KMS-11 (cell line): ENCODE results near the gene FOLR2.

ENCODE experiments used
- H2AFZ ChIP-seq: fragments of 200-600 bp; sonication (generic); 2 replicates; pipeline ENCODE4 v1.6.1; 2016; ENCODE audit warnings: antibody characterized with exemption, mixed run types, low read depth
- H3K27ac ChIP-seq: fragments of 200-600 bp; sonication (generic); 2 replicates; pipeline ENCODE4 v1.6.1; 2016; ENCODE audit warnings: mild to moderate bottlenecking, mixed run types
- H3K27me3 ChIP-seq: fragments of 200-600 bp; sonication (generic); 2 replicates; pipeline ENCODE4 v1.6.1; 2017; ENCODE audit warnings: mild to moderate bottlenecking, low read depth, mixed run types, moderate library complexity; ENCODE audit not compliant: insufficient read depth
- H3K36me3 ChIP-seq: fragments of 200-600 bp; sonication (generic); 2 replicates; pipeline ENCODE4 v1.6.1; 2017; ENCODE audit warnings: mild to moderate bottlenecking, mixed run types; ENCODE audit not compliant: insufficient read depth
- H3K4me1 ChIP-seq: fragments of 200-600 bp; sonication (generic); 2 replicates; pipeline ENCODE4 v1.6.1; 2016; ENCODE audit warnings: mild to moderate bottlenecking, low read depth, mixed run types; ENCODE audit not compliant: poor library complexity, severe bottlenecking
- H3K4me2 ChIP-seq: fragments of 200-600 bp; sonication (generic); 2 replicates; pipeline ENCODE4 v1.7.0; 2016; ENCODE audit warnings: mild to moderate bottlenecking, mixed run types
- H3K4me3 ChIP-seq: fragments of 200-600 bp; sonication (generic); IDR thresholded peaks from 2 replicates; pipeline ENCODE4 v1.6.1; 2017; ENCODE audit warnings: low read depth, low read length, mixed read lengths; ENCODE audit not compliant: insufficient read depth
- H3K79me2 ChIP-seq: fragments of 200-600 bp; sonication (generic); 2 replicates; pipeline ENCODE4 v1.6.1; 2016; ENCODE audit warnings: low read depth, mixed run types; ENCODE audit not compliant: insufficient read depth
- H3K9ac ChIP-seq: fragments of 200-600 bp; sonication (generic); 2 replicates; pipeline ENCODE4 v1.6.1; 2016; ENCODE audit warnings: mild to moderate bottlenecking, mixed run types
- H4K20me1 ChIP-seq: fragments of 200-600 bp; sonication (generic); 2 replicates; pipeline ENCODE4 v1.6.1; 2016; ENCODE audit warnings: mild to moderate bottlenecking, mixed run types; ENCODE audit not compliant: insufficient read depth
- TF ChIP-seq, protein P1 (sequence below): fragments of 200-600 bp; sonication (generic); conservative IDR thresholded peaks from 2 replicates; pipeline ENCODE4 v1.6.1; 2017; ENCODE audit warnings: low read depth, mild to moderate bottlenecking, antibody characterized with exemption, low read length, moderate library complexity, mixed read lengths

Gene FOLR2

DNA sequence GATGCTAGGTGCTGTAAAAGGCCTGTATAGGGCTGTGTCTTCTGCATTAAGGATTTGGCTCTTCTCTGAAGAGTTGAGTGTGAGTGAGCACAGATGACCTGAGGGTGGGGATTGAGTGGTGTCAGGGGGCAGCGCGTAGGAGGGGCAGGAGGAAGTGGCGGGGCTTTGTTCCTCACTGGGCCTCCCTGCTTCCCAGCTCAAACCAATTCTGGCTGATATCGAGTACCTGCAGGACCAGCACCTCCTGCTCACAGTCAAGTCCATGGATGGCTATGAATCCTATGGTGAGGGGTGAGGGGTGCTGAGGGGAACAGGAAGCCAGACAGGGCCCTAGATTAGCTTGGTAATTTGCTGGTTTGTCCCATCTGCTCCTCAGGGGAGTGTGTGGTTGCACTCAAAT lies 18.3 kb downstream of the FOLR2 start:
- H4K20me1 ChIP-seq = no peaks in the 10 kb centered on the region
- no peak overlapping the region for H3K9ac ChIP-seq
- H3K4me1 ChIP-seq = no peaks in the 10 kb centered on the region
- H3K27me3 ChIP-seq = no peaks in the 10 kb centered on the region
- no peak overlapping the region for H3K4me3 ChIP-seq
- H2AFZ ChIP-seq = no peak overlapping the region
- no peak overlapping the region for H3K27ac ChIP-seq
- H3K36me3 ChIP-seq = no peaks in the 10 kb centered on the region
- TF ChIP-seq, protein P1, sequence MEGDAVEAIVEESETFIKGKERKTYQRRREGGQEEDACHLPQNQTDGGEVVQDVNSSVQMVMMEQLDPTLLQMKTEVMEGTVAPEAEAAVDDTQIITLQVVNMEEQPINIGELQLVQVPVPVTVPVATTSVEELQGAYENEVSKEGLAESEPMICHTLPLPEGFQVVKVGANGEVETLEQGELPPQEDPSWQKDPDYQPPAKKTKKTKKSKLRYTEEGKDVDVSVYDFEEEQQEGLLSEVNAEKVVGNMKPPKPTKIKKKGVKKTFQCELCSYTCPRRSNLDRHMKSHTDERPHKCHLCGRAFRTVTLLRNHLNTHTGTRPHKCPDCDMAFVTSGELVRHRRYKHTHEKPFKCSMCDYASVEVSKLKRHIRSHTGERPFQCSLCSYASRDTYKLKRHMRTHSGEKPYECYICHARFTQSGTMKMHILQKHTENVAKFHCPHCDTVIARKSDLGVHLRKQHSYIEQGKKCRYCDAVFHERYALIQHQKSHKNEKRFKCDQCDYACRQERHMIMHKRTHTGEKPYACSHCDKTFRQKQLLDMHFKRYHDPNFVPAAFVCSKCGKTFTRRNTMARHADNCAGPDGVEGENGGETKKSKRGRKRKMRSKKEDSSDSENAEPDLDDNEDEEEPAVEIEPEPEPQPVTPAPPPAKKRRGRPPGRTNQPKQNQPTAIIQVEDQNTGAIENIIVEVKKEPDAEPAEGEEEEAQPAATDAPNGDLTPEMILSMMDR = no peak
- no peak overlapping the region for H3K4me2 ChIP-seq
- H3K79me2 ChIP-seq = no peaks in the 10 kb centered on the region

DNA sequence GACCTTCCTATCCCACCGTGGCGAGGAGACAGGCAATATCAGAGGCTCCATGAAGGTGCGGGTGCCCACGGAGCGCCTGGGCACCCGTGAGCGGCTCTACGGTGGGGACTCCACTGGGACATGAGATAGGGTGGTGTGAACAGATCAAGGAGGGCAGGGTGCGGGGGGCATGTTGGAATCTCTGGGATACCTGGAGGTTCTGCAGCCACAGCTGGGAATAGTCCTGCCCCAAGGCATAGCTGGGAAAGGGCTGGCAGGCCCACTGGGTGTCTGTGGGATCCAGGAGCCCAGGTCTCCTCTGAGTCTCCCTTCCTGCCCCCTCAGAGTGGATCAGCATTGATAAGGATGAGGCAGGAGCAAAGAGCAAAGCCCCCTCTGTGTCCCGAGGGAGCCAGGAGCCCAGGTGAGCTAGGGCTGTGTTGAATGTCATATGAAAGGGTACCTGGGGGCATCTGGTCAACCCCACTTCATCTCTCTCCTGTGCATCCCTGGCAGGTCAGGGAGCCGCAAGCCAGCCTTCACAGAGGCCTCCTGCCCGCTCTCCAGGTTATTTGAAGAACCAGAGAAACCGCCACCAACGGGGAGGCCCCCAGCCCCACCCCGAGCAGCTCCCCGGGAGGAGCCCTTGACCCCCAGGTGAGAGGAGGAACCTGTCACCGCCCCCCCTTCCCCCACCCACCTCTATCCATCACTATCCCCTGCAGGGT lies 18.9 kb downstream of the FOLR2 start:
- TF ChIP-seq, protein P1 = no peak
- no peaks in the 10 kb centered on the region for H4K20me1 ChIP-seq

DNA sequence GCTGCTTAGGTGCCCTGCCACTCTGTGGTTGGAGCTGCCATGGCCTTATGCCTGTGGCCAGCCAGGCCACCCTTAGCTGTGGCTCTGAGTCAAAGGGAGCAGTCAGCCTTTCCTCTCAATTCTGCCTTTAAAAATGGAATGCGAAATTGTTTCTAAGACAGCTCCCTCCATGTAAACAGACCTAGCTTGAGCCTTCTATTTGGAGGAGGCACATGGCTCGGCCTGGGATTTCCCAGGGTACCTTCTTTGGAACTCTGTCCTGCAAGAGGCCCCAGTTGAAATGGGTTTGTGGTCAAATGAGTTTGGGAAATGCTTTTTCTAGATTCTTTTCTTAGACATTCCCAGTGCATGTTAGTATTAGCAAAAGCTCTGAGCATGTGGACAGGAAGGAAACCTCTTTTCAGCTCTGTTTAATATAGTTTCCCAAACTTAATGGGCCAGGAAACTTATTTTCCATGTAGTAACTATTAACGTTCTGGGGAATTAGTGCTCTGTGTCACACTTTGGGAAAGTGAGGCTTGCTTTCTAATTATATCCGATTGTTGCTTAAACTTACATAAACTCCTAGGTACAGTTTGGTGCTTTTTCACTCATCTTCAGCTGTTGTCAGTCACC lies 19.6 kb downstream of the FOLR2 start:
- Histone ChIP-seq H3K9ac (no peak overlapping the region), H2AFZ (no peak overlapping the region), H4K20me1 (no peaks in the 10 kb centered on the region), H3K79me2 (no peaks in the 10 kb centered on the region), H3K4me1 (no peaks in the 10 kb centered on the region), H3K27ac (peak overlapping the region; percentile 13; the same call in 1 of the 2 replicates), H3K27me3 (no peaks in the 10 kb centered on the region), H3K36me3 (no peaks in the 10 kb centered on the region), H3K4me3 (no peak overlapping the region), H3K4me2 (no peak overlapping the region)
- TF ChIP-seq, protein P1 = no peak

More for the DNA sequence above, 18.9 kb downstream of the FOLR2 start:
- Histone ChIP-seq H3K36me3 (no peaks in the 10 kb centered on the region), H2AFZ (no peak overlapping the region), H3K27ac (no peak overlapping the region), H3K4me3 (no peak overlapping the region), H3K4me2 (no peak overlapping the region), H3K4me1 (no peaks in the 10 kb centered on the region), H3K79me2 (no peaks in the 10 kb centered on the region), H3K9ac (no peak overlapping the region), H3K27me3 (no peaks in the 10 kb centered on the region)

DNA sequence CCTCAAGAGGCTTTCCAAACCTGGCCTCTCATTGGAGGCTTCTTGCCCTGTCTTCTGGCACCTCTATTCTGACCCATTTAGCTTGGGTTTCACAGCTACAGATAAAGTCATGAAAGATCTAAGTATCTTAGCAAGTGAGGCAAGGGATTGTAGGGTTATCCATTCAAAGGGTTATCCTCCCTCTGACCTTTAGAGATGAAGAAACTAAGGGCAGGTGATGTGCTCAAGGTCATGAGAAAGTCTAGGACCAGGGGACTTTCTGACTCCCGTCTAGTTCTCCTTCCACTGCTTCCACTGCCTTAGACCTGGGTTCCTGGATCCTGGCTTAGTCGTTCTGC lies 20.1 kb downstream of the FOLR2 start:
- no peaks in the 10 kb centered on the region for H4K20me1 ChIP-seq
- no peak overlapping the region for H2AFZ ChIP-seq
- H3K36me3 ChIP-seq = no peaks in the 10 kb centered on the region
- no peaks in the 10 kb centered on the region for H3K4me1 ChIP-seq
- no peaks in the 10 kb centered on the region for H3K79me2 ChIP-seq
- no peak overlapping the region for H3K9ac ChIP-seq
- H3K27ac ChIP-seq = peak overlapping the region; percentile 13; the same call in 1 of the 2 replicates
- no peak overlapping the region for H3K4me3 ChIP-seq
- H3K27me3 ChIP-seq = no peaks in the 10 kb centered on the region
- TF ChIP-seq, protein P1 = no peak
- no peak overlapping the region for H3K4me2 ChIP-seq
